ENCODE measurements around the gene CNN2. TPM values are rescaled to one million over a fixed set of nuclear protein-coding genes. Genes with fewer than 3 reads are reported as not detected.

Gene CNN2
- total and polyA plus RNA-seq, 2 donors (not counting 1 experiment from before 2014, with no cell fraction given): 198 to 301 TPM

DNA sequence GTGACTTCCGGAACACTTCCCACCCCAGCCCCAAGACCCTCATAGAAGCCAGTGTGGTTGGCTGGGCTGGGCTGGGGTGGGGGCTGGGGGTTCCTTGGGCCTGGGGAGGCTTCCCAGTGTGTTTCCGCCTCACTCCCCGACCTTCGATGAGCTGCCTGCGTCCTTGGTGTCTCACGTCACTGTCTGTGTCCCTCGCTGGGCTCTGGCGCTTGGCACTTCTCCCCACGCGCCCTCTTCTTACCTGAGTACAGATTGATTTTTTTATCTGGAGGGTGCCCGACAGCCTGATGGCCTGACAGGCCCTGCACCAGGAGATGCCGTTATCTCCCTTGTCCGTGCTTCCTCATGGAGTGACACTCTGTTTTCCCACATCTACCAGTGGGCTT is 33.7 kb upstream of the CNN2 start:
- no peak for DNase-seq
- H3K27me3 Mint-ChIP-seq: peaks cover 6% of the 10 kb centered on the region
- TF ChIP-seq CTCF (IDR thresholded peaks at IDR 0.05): no peak
- no peak for TF ChIP-seq EZH2 (IDR thresholded peaks at IDR 0.05; ENCODE audit: borderline replicate concordance, insufficient read depth, low read depth, low read length, poor library complexity, severe bottlenecking)
- Histone ChIP-seq H3K4me3 (ENCODE audit: control extremely low read depth in 1 of 5, extremely low read depth in 1 of 5, insufficient read depth in 1 of 5, low read depth in 2 of 5, low read length in 4 of 5) (no peak overlapping the region), H2AFZ (ENCODE audit: insufficient read depth, low read depth, low read length, poor library complexity, severe bottlenecking) (no peak overlapping the region), H4K20me1 (ENCODE audit: control insufficient read depth, insufficient read depth, low read length, poor library complexity, severe bottlenecking) (peaks cover 14% of the 10 kb centered on the region), H3K27me3 (replicated peaks in 1 of 4; ENCODE audit: control extremely low read depth in 1 of 4, control insufficient read depth in 3 of 4, insufficient read depth in 4 of 4, low read length in 3 of 4) (peaks cover 0 to 21% (median 9%) of the 10 kb centered on the region in 4 experiments), H3K9ac (ENCODE audit: low read length) (no peak overlapping the region), H3K9me3 (ENCODE audit: control extremely low read depth in 1 of 3, control insufficient read depth in 2 of 3, insufficient read depth in 1 of 3, low read length in 2 of 3) (no peaks in the 10 kb centered on the region), H3K4me1 (ENCODE audit: control insufficient read depth in 2 of 2, insufficient read depth in 2 of 2, low read length in 2 of 2) (peaks cover 10 to 11% of the 10 kb centered on the region in 2 donors), H3K36me3 (replicated peaks in 1 of 2; ENCODE audit: control extremely low read depth in 1 of 2, control insufficient read depth in 1 of 2, extremely low read depth in 1 of 2, insufficient read depth in 2 of 2, low read length in 1 of 2) (peaks cover 0 to 24% of the 10 kb centered on the region in 2 experiments), H3K27ac (ENCODE audit: low read length in 2 of 2) (no peak overlapping the region), H3K4me2 (replicated peaks; ENCODE audit: low read depth, low read length, poor library complexity, severe bottlenecking) (no peak overlapping the region), H3K79me2 (ENCODE audit: control insufficient read depth, insufficient read depth, low read length) (peaks cover 6% of the 10 kb centered on the region)
- intact Hi-C loops (cut with micrococcal nuclease): no loop called here
- peaks cover 6% of the 10 kb centered on the region for H3K4me1 Mint-ChIP-seq
- no peak overlapping the region for H3K27ac Mint-ChIP-seq
- POLR2A ChIA-PET: no interaction called here
- H3K4me3 Mint-ChIP-seq: no peak overlapping the region
- H3K9me3 Mint-ChIP-seq (ENCODE audit: insufficient read depth): no peaks in the 10 kb centered on the region
- CTCF ChIA-PET: no interaction called here
- ATAC-seq (ENCODE audit: low read depth): no peak
- 98% methylated on average over 12 of the region's 13 CpGs for WGBS (ENCODE audit: insufficient coverage)

DNA sequence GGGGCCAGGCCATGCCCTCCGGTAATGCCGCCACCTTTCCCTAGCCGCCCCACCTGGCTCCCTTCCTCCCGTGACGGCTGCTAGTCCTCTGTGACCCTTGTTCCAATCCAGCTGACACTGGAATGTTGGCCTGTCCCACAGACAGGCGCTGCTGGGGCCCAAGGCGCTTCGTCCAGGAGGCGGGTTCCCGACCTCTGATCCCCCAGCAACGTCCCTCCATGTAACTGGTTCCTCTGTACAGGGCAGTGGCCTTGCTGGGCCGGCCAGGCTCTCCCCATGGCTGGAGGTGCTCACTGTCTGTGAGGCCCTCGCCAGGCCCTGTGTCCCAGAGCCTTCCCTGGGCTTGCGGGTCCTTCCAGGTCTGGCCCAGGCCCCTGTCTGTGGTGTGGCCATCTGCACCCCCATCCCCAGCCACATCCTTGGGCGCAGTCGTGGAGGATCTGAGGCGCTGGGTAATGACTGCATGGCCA is 33.0 kb upstream of the CNN2 start:
- Histone ChIP-seq H3K9ac (ENCODE audit: low read length) (no peak overlapping the region), H3K36me3 (replicated peaks in 1 of 2; ENCODE audit: control extremely low read depth in 1 of 2, control insufficient read depth in 1 of 2, extremely low read depth in 1 of 2, insufficient read depth in 2 of 2, low read length in 1 of 2) (peaks cover 0 to 21% of the 10 kb centered on the region in 2 experiments), H3K9me3 (ENCODE audit: control extremely low read depth in 1 of 3, control insufficient read depth in 2 of 3, insufficient read depth in 1 of 3, low read length in 2 of 3) (peaks cover 0 to 2% (median 0%) of the 10 kb centered on the region in 3 donors), H3K27ac (ENCODE audit: low read length in 2 of 2) (no peak overlapping the region), H3K79me2 (ENCODE audit: control insufficient read depth, insufficient read depth, low read length) (peaks cover 1% of the 10 kb centered on the region), H3K27me3 (replicated peaks in 1 of 4; ENCODE audit: control extremely low read depth in 1 of 4, control insufficient read depth in 3 of 4, insufficient read depth in 4 of 4, low read length in 3 of 4) (peaks cover 0 to 28% (median 13%) of the 10 kb centered on the region in 4 experiments), H2AFZ (ENCODE audit: insufficient read depth, low read depth, low read length, poor library complexity, severe bottlenecking) (no peak overlapping the region), H3K4me3 (ENCODE audit: control extremely low read depth in 1 of 5, extremely low read depth in 1 of 5, insufficient read depth in 1 of 5, low read depth in 2 of 5, low read length in 4 of 5) (no peak overlapping the region), H3K4me1 (ENCODE audit: control insufficient read depth in 2 of 2, insufficient read depth in 2 of 2, low read length in 2 of 2) (peaks cover 10 to 11% of the 10 kb centered on the region in 2 donors), H3K4me2 (replicated peaks; ENCODE audit: low read depth, low read length, poor library complexity, severe bottlenecking) (no peak overlapping the region), H4K20me1 (ENCODE audit: control insufficient read depth, insufficient read depth, low read length, poor library complexity, severe bottlenecking) (peaks cover 14% of the 10 kb centered on the region)
- Mint-ChIP-seq H3K27ac (no peak overlapping the region), H3K4me3 (no peak overlapping the region), H3K27me3 (peaks cover 13% of the 10 kb centered on the region), H3K9me3 (ENCODE audit: insufficient read depth) (no peaks in the 10 kb centered on the region), H3K4me1 (peaks cover 6% of the 10 kb centered on the region)
- 96% methylated on average over 14 of the region's 17 CpGs for WGBS (ENCODE audit: insufficient coverage)
- POLR2A ChIA-PET: no interaction called here
- intact Hi-C loops (cut with micrococcal nuclease): no loop called here
- no peak for TF ChIP-seq EZH2 (IDR thresholded peaks at IDR 0.05; ENCODE audit: borderline replicate concordance, insufficient read depth, low read depth, low read length, poor library complexity, severe bottlenecking)
- TF ChIP-seq CTCF (IDR thresholded peaks at IDR 0.05): no peak
- no peak for ATAC-seq (ENCODE audit: low read depth)
- no peak for DNase-seq
- CTCF ChIA-PET: no interaction called here

Data from B cell (primary cell).